Measurements from ENCODE around the gene MIPOL1.

MIPOL1 gene

DNA sequence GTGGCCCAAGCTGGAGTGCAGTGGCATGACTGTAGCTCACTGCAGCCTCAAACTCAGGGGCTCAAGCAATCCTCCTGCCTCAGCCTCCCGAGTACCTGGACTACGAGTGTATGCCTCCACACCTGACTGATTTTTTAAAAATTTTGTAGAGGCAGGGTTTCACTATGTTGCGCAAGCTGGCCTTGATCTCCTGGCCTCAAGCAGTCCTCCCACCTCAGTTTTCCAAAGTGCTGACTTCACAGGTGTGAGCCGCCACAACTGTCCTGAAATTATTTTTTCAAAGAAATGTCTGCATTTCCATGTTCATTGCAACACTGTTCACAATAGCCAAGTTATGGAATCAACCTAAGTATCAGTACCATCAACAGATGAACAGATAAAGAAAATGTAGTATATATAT, 285.9 kb downstream of the MIPOL1 start:
- ChIA-PET POLR2A (no interaction called here), CTCF (no interaction called here)
- H3K4me3 ChIP-seq (ENCODE audit: low read depth, low read length) = no peak overlapping the region
- no peak for DNase-seq (ENCODE audit: low read depth, low spot score)
- TF ChIP-seq, protein P1, sequence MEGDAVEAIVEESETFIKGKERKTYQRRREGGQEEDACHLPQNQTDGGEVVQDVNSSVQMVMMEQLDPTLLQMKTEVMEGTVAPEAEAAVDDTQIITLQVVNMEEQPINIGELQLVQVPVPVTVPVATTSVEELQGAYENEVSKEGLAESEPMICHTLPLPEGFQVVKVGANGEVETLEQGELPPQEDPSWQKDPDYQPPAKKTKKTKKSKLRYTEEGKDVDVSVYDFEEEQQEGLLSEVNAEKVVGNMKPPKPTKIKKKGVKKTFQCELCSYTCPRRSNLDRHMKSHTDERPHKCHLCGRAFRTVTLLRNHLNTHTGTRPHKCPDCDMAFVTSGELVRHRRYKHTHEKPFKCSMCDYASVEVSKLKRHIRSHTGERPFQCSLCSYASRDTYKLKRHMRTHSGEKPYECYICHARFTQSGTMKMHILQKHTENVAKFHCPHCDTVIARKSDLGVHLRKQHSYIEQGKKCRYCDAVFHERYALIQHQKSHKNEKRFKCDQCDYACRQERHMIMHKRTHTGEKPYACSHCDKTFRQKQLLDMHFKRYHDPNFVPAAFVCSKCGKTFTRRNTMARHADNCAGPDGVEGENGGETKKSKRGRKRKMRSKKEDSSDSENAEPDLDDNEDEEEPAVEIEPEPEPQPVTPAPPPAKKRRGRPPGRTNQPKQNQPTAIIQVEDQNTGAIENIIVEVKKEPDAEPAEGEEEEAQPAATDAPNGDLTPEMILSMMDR (IDR thresholded peaks at IDR 0.05; ENCODE audit: insufficient read depth, low read length, missing control alignments) = no peak

DNA sequence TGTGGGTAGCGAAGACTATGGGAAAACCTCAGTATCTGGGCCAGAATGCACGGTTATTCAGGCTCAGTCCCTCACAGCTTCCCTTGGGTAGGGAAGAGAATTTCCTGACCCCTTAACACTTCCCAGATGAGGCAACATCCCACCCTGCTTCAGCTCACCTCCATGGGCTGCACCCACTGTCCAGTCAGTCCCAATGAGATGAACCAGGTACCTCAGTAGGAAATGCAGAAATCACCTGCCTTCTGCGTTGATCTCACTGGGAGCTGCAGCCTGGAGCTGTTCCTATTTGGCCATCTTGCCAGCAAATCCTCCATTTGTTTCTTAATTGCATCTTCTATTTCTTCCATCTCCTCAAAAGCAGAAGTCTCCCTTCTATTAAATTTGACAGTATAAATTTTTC, 292.9 kb downstream of the MIPOL1 start:
- ChIA-PET CTCF (no interaction called here), POLR2A (no interaction called here)
- TF ChIP-seq, protein P1 (IDR thresholded peaks at IDR 0.05; ENCODE audit: insufficient read depth, low read length, missing control alignments) = no peak
- no peak for DNase-seq (ENCODE audit: low read depth, low spot score)
- no peak overlapping the region for H3K4me3 ChIP-seq (ENCODE audit: low read depth, low read length)

DNA sequence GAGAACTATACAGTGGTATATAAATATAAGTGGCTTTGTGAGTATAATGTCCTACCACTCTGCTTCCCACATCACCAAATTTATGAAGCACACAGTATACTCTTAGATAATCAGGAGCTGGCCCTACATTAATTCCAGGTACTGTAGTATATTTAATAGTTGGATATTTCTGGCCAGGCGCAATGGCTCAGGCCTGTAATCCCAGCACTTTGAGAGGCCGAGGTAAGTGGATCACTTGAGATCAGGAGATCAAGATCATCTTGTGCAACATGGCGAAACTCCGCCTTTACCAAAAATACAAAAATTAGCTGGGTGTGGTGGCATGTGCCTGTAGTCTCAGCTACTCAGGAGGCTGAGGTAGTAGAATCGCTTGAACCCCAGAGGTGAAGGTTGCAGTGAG, 293.3 kb downstream of the MIPOL1 start:
- H3K4me3 ChIP-seq (ENCODE audit: low read depth, low read length) = no peak overlapping the region
- POLR2A ChIA-PET = no interaction called here
- no peak for DNase-seq (ENCODE audit: low read depth, low spot score)
- TF ChIP-seq, protein P1 (IDR thresholded peaks at IDR 0.05; ENCODE audit: insufficient read depth, low read length, missing control alignments) = no peak
- CTCF ChIA-PET = no interaction called here

DNA sequence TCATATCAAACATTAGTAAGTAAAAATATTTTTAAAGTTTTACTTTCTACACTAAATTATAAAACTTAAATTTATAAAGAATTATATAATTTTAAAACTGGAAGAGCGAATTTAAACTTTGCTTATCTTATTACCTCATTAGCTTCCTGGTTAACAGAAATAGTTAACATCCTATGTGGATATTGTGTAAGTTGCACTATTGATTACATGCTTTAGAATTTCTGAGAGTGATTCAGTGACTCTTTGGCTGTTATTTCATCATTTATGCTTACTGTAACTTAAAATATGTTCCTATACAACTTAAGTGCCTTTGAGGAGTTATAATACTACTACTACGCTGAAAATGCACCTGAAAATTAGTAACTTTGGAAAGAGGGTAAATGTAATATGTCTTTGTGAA, 295.9 kb downstream of the MIPOL1 start:
- no peak for DNase-seq (ENCODE audit: low read depth, low spot score)
- CTCF ChIA-PET = no interaction called here
- H3K4me3 ChIP-seq (ENCODE audit: low read depth, low read length) = no peak overlapping the region
- POLR2A ChIA-PET = no interaction called here
- TF ChIP-seq, protein P1 (IDR thresholded peaks at IDR 0.05; ENCODE audit: insufficient read depth, low read length, missing control alignments) = no peak

DNA sequence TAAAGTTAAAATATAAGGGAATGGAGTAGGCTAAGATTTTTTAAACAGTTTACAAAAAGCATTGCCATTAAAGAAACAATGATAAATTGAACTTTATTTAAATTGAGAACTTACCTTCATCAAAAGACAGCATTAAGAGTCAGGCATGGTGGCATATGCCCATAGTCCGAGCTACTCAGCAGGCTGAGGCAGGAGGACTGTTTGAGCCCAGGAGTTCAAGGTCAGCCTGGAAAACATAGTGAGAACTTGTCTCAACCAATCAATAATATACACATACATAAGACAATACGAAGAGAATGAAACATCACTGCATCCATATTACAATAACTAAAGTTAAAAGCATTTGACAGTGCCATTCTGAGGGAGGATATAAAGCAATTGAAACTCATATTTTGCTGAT, 299.7 kb downstream of the MIPOL1 start:
- POLR2A ChIA-PET = no interaction called here
- TF ChIP-seq, protein P1 (IDR thresholded peaks at IDR 0.05; ENCODE audit: insufficient read depth, low read length, missing control alignments) = no peak

DNA sequence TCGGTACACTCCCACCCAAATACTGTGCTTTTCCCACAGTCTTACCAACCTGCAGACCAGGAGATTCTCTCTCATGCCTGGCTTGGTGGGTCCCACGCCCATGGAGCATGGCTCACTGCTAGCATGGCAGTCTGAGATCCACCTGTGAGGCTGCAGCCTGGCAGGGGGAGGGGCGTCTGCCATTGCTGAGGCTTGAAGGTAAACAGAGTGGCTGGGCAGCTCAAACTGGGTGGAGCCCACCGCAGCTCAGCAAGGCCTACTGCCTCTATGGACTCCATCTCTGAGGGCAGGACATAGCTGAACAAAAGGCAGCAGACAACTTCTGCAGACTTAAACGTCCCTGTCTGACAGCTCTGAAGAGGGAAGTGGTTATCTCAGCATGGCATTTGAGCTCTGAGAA, 304.1 kb downstream of the MIPOL1 start:
- TF ChIP-seq, protein P1 (IDR thresholded peaks at IDR 0.05; ENCODE audit: insufficient read depth, low read length, missing control alignments) = no peak
- POLR2A ChIA-PET = no interaction called here

More for the DNA sequence above, 299.7 kb downstream of the MIPOL1 start:
- DNase-seq (ENCODE audit: low read depth, low spot score) = no peak
- CTCF ChIA-PET = no interaction called here
- no peak overlapping the region for H3K4me3 ChIP-seq (ENCODE audit: low read depth, low read length)

More for the DNA sequence above, 304.1 kb downstream of the MIPOL1 start:
- DNase-seq (ENCODE audit: low read depth, low spot score) = no peak
- H3K4me3 ChIP-seq (ENCODE audit: low read depth, low read length) = no peak overlapping the region
- CTCF ChIA-PET = no interaction called here
